ENCODE results near the gene MARF1. TPM values are rescaled to one million over a fixed set of nuclear protein-coding genes. Genes with fewer than 3 reads are reported as not detected.
"Not testable (repeated sequence)": the region's sequence is repeated elsewhere in the genome, so short reads cannot be mapped to it uniquely, and the experiment has no call there.

Gene MARF1
- polyA plus RNA-seq, 1 experiment = 31.6 TPM

DNA sequence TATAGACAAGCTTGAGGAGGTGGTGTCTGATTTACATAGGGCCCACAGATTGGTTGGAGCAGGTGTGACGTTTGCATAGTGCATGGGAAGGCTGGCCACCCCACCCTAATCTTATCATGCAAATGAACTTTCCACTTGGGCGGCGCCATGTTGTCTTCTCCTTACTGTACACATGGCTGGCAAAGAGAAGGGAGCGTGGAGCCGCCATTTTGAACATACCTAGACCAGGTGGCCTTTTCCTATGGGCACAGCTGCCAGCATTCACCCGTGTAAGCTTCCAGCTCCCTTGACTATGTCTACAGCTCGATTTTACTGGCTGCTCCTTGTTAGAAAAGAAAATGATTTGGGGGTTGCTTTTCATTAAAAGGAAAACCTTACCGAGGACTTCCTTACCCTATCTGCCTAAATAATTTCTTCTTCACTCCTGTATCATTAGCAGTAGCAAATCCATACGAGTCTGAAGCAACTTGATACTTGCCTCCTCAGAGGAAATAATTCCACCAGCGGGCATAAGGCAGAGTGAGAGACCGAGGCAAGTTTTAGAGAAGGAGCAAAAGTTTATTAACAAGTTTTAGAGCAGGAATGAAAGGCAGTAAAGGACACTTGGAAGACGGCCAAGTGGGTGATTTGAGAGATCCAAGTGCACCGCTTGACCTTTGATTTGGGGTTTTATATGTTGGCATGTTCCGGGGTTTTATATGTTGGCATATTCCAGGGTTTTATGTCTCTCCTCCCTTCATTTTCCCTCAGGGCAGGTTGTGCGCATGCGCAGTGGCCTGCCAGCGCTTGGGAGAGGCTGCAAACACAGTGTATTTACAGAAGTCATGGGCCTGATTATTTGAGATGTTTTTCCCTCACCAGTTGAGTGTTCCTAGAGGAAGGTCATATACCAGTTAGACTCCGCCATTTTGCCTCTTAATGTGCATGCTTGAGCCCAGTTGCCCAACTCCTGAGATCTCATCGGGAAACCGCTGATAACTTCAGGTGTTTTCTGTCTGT is 65.7 kb downstream of the MARF1 start:
- CTCF ChIA-PET = no interaction called here
- TF ChIP-seq, protein P1, sequence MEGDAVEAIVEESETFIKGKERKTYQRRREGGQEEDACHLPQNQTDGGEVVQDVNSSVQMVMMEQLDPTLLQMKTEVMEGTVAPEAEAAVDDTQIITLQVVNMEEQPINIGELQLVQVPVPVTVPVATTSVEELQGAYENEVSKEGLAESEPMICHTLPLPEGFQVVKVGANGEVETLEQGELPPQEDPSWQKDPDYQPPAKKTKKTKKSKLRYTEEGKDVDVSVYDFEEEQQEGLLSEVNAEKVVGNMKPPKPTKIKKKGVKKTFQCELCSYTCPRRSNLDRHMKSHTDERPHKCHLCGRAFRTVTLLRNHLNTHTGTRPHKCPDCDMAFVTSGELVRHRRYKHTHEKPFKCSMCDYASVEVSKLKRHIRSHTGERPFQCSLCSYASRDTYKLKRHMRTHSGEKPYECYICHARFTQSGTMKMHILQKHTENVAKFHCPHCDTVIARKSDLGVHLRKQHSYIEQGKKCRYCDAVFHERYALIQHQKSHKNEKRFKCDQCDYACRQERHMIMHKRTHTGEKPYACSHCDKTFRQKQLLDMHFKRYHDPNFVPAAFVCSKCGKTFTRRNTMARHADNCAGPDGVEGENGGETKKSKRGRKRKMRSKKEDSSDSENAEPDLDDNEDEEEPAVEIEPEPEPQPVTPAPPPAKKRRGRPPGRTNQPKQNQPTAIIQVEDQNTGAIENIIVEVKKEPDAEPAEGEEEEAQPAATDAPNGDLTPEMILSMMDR (IDR thresholded peaks at IDR 0.05; ENCODE audit: low read depth, low read length) = no peak

DNA sequence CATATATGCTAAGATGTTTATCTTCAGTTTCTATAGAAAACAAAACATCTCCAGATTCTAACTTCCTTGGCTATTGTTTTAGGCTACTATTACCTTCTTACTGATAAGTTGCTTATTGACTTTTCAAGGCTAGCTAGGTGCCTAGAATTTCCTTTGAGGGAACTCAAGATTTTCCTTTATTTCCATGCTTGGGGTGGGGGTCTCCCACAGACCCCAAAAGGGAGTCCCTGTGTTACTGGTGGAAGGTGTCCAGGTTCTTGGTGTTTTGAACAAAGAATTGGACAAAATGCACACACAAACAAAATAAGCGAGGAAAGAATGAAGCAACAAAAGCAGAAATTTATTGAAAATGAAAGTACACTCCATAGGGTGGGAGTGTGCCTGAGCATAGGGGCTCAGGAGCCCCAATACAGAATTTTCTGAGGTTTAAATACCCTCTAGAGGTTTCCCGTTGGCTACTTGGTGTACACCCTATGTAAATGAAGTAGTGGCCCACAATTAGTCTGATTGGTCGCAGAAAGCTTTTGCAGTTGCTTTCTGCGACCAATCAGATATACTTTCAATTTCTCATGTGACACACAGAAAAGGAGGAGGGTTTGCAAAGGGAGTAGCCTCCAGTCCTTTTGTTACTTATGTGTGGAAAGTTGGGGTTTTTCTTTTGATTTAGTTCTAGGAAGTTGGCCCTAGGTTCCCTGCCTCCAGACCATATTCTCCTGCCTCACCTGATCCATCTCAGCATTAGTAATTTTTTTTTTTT is 67.5 kb downstream of the MARF1 start:
- CTCF ChIA-PET = no interaction called here
- H3K4me3 ChIP-seq (ENCODE audit: low read depth, low read length) = no peak overlapping the region
- POLR2A ChIA-PET = no interaction called here

More for the DNA sequence above, 65.7 kb downstream of the MARF1 start:
- Histone ChIP-seq H3K9me3 (ENCODE audit: control insufficient read depth, insufficient read depth, low read length) (no peaks in the 10 kb centered on the region), H3K4me3 (ENCODE audit: low read depth, low read length) (no peak overlapping the region), H3K27me3 (ENCODE audit: control insufficient read depth, insufficient read depth, low read length) (no peaks in the 10 kb centered on the region), H3K27ac (ENCODE audit: low read depth, low read length) (no peak overlapping the region)
- no peak for DNase-seq (ENCODE audit: low read depth, low spot score)
- POLR2A ChIA-PET = no interaction called here

DNA sequence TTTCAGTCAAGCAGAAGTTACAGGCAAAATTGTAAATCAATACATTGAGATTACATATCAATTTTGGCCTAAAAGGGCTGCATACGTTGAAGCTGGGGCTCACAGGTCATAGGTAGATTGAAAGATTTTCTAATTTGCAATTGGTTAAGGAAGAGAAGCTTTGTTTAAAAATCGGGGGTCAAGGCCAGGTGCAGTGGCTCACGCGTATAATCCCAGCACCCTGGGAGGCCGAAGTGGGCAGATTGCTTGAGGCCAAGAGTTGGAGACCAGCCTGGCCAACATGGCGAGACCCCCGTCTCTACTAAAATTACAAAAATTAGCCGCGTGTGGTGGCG is 68.4 kb downstream of the MARF1 start:
- H3K27me3 ChIP-seq (ENCODE audit: control insufficient read depth, insufficient read depth, low read length) = no peaks in the 10 kb centered on the region
- H3K4me3 ChIP-seq (ENCODE audit: low read depth, low read length) = no peak overlapping the region
- POLR2A ChIA-PET = no interaction called here
- CTCF ChIA-PET = no interaction called here
- TF ChIP-seq, protein P1 (IDR thresholded peaks at IDR 0.05; ENCODE audit: low read depth, low read length) = no peak
- no peak overlapping the region for H3K27ac ChIP-seq (ENCODE audit: low read depth, low read length)
- DNase-seq (ENCODE audit: low read depth, low spot score) = no peak
- H3K9me3 ChIP-seq (ENCODE audit: control insufficient read depth, insufficient read depth, low read length) = no peaks in the 10 kb centered on the region

More for the DNA sequence above, 67.5 kb downstream of the MARF1 start:
- TF ChIP-seq, protein P1 (IDR thresholded peaks at IDR 0.05; ENCODE audit: low read depth, low read length) = no peak
- Histone ChIP-seq H3K27me3 (ENCODE audit: control insufficient read depth, insufficient read depth, low read length) (no peaks in the 10 kb centered on the region), H3K27ac (ENCODE audit: low read depth, low read length) (no peak overlapping the region), H3K9me3 (ENCODE audit: control insufficient read depth, insufficient read depth, low read length) (no peaks in the 10 kb centered on the region)
- no peak for DNase-seq (ENCODE audit: low read depth, low spot score)

DNA sequence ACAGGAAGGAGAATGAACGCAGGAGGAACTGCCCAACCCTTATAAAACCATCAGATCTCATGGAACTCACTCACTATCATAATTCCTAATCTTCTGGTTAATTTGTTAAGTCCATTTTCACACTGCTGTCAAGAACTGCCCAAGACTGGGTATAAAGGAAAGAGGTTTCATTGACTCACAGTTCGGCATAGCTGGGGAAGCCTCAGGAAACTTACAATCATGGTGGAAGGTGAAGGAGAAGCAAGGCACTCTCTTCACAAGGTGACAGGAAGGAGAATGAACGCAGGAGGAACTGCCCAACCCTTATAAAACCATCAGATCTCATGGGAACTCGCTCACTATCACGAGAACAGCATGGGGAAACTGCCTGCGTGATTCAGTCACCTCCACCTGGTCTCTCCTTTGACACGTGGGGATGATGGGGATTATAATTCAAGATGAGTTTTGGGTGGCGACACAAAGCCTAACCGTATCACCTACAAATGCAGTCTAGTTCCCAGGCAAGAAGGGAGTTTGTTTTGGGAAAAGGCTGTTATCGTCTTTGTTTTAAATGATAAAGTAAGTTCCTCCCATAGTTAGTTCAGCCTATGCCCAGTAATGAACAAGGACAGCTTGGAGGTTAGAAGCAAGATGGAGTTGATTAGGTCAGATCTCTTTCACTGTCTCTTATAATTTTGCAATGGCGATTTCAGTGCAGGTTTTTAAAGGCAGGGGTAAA is 68.9 kb downstream of the MARF1 start:
- H3K27ac ChIP-seq (ENCODE audit: low read depth, low read length); CTCF ChIA-PET; H3K27me3 ChIP-seq (ENCODE audit: control insufficient read depth, insufficient read depth, low read length); H3K4me3 ChIP-seq (ENCODE audit: low read depth, low read length); POLR2A ChIA-PET; DNase-seq (ENCODE audit: low read depth, low spot score); H3K9me3 ChIP-seq (ENCODE audit: control insufficient read depth, insufficient read depth, low read length): not testable (repeated sequence)

DNA sequence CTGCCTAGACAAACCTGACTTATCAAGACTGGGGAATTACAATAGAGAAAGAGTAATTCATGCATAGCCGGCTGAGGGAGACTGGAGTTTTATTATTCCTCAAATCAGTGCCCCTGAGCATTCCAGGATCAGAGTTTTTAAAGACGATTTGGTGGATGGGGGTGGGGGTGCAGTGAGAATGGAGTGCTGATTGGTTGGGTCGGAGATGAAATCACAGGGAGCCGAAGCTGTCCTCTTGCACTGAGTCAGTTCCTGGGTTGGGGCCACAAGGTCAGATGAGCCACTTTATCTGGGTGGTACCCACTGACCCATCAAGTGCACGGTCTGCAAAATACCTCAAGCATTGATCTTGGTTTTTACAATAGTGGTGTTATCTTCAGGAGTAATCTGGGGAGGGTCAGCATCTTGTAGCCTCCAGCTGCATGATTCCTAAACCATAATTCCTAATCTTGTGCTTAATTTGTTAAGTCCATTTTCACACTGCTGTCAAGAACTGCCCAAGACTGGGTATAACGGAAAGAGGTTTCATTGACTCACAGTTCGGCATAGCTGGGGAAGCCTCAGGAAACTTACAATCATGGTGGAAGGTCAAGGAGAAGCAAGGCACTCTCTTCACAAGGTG is 69.6 kb downstream of the MARF1 start:
- no peaks in the 10 kb centered on the region; the same call in 1 of the 2 replicates for H3K9me3 ChIP-seq (ENCODE audit: control insufficient read depth, insufficient read depth, low read length)
- ChIA-PET POLR2A (interaction anchor here (1.2 kb wide), 1 partner anchor 133 kb away, joined by 8 read pairs; no protein-coding TSS in a partner anchor), CTCF (no interaction called here)
- no peaks in the 10 kb centered on the region for H3K27me3 ChIP-seq (ENCODE audit: control insufficient read depth, insufficient read depth, low read length)
- no peak overlapping the region for H3K4me3 ChIP-seq (ENCODE audit: low read depth, low read length)
- TF ChIP-seq, protein P1 (IDR thresholded peaks at IDR 0.05; ENCODE audit: low read depth, low read length) = no peak
- H3K27ac ChIP-seq (ENCODE audit: low read depth, low read length) = no peak overlapping the region
- DNase-seq (ENCODE audit: low read depth, low spot score) = no peak

Measured in AG04450 (cell line).